GM21381 (cell line): ENCODE data around the gene FH.
A peak's percentile ranks its signal among the peaks of the same experiment; 100 is the strongest.

Experiments used
- ATAC-seq: cut with Tn5 transposase; IDR thresholded peaks from one replicate; pipeline ENCODE4 v1.9.1; 2021; ENCODE audit warnings: mild to moderate bottlenecking, moderate library complexity; ENCODE audit not compliant: unreplicated experiment

FH gene

DNA sequence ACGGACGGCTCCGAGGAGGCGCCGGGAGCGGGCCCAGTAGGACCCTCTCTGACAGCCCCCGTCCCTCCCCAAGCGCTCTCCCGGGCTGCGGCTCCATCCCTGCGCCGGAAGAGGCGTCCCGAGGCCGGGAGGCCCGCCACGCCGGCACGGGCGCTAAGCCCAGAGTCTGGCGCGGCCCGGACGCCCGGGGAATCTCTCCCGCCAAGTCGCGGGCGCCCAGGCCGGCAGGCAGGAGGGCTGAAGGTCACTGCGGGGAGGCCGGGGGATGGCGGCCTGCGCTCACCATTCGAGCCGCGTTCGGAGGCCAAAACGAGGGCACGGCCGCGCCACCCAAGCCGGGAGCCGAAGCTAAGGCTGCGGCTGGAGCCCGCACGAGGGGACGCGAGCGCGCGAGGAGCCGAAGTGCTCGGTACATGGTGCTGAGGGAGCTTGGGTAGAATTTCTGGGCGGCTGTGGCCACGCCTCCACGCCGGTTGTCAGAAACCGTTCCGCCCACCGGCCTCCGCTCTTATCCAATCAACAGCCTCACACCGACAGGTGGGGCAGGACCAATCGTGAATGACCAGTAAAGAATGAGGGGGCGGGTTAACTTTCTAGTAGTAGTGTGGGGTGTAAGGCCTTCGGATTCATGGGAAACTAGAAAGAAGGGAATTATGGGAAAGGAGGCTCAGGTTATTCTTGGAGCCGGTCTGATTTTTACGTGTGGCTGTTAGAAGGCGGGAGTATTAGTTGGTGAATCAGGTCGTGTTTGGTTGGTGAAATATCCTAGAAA is at the start of gene FH:
Gene FH (minus strand): TSS at position 448 of the 772 bp plus-strand sequence. CDS start 33 bp downstream, at position 415.
- ATAC-seq, result peak; percentile 97

DNA sequence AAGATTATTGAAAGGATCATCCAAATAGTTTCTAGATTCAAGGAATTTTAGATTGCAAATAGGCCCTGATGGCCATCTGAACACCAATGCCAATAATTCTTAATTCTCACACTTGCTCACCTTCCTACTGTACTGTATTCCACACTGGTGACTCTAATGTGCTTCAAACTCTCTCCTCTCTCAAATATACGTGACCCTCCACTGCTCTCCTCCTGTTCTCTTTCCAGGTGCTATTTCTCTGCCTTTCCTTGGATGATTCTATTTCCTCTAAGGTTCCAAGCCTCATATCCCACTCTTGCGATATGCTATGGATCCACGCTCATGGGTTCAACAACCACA is 41.3 kb upstream of the FH start:
- ATAC-seq, result no peak

- ATAC-seq, result no peak
These were observed 40.7 kb upstream of the FH start for GRCh38 chr1:241560146-241560848.

DNA sequence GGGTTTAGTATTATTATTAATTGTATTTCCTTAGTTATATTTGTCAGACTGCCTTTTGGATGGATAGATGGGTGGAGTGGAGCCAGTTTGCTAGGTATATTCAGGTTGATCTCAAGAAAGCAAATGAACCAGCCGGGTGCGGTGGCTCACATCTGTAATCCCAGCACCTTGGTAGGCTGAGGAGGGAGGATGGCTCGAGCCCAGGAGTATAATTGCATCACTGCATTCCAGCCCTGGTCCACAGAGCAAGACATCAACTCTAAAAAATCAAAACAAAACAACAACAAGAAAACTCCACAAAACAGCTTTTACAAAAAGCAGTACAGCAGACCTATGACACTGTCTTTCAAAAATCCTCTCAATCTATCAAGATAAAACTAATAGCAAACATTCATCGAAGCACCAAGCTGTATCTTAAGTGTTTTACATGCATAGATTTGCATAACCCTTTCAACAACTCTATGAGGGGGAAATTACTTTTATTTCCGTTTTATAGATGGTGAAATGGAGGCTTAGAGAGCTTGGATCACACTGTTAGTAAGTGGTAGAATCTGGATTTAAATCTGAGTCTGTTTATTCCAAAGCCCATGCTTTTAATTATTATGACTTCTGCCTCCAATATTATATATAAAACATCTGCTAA is 38.1 kb upstream of the FH start:
- ATAC-seq, result no peak

DNA sequence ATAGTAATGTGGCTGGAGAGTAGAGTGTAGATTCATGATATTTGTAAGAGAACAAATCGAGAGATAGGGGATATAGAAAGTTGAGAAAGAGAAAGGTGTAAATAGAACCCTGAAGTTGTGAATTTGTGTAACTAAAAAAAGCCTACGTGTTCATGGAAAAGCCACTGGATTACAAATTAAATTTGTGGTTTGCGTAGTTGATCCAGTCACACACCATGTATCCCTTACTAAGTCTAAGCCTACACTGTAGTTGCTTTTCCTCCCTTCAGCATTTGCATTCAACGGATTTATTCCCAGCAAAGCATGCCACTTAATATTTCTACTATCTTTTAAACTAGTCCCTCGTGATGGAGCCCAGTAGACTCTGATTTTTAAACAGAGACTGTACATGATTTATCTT is 37.5 kb upstream of the FH start:
- no peak for ATAC-seq

- ATAC-seq, result no peak
These were observed 36.0 kb upstream of the FH start for GRCh38 chr1:241555526-241555925.

DNA sequence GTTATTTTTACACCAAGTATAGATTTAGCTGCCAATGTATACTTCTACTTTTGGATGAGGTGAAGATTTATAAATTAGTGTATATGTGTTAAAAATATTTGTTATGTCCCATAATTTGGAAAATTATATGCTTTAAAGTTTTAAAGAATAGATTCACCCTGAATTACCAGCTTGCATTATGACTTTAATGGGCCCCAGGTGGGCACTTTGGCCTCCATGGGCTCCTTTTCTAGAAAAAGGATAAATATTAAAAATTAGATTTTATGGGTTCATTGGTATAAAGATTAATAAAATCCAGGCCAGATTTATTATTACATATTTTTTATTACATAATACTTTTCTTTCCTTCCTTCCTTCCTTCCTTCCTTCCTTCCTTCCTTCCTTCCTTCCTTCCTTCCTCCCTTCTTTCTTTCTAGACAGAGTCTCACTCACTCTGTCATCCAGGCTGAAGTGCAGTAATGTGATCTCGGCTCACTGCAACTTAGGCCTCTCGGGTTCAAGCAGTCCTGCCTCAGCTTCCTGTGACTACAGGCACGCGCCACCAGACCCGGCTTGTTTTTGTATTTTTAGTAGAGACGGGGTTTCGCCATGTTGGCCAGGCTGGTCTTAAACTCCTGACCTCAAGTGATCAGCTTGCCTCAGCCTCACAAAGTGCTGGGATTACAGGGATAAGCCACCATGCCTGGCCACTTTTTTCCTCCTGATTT is 34.5 kb upstream of the FH start:
- no peak for ATAC-seq

- ATAC-seq, result peak; percentile 79
These were observed 32.4 kb upstream of the FH start for GRCh38 chr1:241551759-241552638.

GRCh38 chr1:241550318-241550717 is 30.8 kb upstream of the FH start:
- no peak for ATAC-seq

DNA sequence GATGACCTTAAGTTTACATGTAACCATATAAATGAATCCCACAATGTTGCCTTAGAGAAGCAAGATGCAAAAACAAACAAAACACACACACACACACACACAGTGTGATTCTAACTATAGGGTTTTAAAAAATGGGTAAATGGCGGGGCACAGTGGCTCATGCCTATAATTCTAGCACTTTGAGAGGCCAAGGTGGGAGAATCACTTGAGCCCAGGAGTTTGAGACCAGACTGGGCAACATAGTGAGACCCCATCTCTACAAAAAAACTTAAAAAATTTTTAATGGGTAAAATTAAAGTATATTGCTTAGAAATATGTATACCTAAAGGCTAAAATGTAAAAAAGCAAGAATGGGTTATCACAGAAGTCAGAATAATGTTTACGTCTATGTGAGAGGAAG is 28.5 kb upstream of the FH start:
- ATAC-seq, result no peak

DNA sequence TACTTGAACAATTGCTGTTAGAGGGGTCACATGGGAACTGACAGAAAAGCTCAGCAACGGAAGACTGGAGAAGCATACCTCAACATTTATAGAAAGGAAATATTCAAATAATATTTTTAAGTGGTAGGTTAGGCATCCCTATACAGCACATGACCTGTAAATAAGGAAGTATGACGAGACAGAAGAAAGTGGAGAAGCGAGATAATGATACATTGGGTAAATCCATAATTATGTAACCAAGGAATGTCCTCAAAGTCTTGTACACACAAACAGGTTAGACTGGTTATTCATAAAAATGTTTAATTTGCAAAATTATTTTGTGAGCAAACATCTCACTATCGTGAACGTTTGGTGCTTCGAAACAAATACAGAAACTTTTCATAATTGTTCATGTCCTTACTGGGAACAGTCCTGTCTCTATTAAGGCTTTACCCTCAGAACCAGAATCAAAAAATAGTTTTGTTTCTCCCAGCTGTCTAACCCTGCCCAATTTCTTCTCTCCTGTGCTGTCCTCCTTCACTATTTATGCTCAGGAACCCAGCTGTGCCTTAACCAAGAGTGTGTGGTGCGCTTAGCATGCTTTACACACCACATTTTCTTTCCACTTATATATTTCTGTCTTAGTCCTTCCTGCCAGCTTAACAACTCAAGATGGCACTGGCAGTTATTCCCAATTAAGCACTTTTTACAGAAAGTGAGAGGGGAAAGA is 22.8 kb upstream of the FH start:
- ATAC-seq, result no peak

GRCh38 chr1:241536969-241537368 is 17.4 kb upstream of the FH start:
- ATAC-seq, result no peak

DNA sequence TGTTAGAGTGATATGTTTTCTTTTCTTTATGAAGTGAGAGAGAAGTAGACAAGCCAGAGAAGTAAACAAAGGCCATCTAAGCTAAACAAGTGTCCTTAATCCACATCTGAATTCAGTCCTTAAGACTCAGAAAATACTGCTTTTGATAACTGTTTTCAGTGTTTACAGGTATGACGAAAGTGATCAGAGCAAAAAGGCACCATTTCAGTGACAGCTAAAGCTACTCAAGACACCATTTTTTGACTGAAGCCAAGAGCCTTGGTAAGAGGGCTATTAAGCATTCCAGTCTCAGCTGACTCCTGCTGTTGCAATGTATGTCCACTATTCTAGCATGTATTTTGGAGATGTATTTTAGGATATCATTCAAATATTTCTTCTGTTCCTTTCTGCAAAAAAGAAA is 16.7 kb upstream of the FH start:
- ATAC-seq, result no peak

GRCh38 chr1:241533326-241534115 is 14.0 kb upstream of the FH start:
- ATAC-seq, result peak; percentile 35

DNA sequence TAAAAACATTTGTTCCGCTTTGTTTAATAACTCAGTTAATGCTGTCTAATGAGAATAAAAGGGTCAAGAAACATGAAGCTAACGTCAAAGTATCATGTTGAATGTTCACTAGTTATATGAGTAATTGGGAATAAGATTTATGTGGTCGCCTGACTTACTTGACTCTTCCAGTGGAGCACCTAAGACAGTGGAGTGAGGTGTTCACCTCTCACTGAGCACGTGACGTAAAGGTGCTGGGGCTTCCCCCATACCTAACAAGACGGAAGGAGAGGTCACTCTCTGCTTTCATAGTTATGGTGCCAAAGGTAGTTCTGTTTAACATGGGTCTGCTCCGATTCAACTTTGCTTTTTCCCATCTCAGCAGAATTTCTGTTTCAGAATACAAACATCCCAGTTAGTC is 13.3 kb upstream of the FH start:
- peak; percentile 59 for ATAC-seq

DNA sequence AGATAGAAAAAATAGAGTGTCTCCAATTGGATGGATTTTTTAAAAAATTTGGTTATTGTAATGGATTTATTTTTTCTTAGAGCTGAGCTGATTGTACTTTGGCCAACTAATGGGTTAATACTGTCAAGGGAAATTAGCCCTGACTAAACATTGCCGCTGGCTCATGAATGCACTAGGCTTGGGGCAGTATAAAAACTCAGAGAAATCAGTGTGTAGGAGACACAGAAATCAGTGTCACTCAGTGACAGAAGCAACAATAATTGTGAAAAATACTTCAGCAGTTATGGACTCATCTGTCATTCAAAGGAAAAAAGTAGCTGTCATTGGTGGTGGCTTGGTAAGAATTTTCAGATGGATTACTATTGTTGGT is 12.6 kb upstream of the FH start, which contains the start of gene KMO:
Gene KMO (plus strand): TSS at position 217 of the 370 bp plus-strand sequence. CDS start 67 bp downstream, at position 284.
- peak; percentile 24 for ATAC-seq

- ATAC-seq, result peak; percentile 64
These were observed 11.9 kb upstream of the FH start for GRCh38 chr1:241531195-241532161.

DNA sequence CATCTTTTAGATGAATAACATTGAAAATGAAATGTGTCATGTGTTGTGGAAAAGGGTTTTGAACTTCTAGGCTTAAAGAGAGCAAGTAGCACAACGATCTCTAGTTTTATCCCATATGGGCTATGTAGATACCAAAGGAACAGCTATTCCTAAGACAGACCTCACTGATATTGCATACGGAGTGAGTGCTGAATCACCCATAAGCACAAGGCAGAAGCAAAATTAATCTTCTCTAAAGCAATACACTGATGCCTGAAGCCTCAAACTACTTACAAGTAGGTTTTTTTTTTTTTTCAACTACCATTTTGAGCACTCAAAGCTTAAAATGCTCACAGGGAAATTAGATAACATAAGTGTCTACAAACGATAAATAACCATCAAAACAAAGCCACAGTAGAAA is 7.6 kb upstream of the FH start:
- ATAC-seq, result no peak
